HK-2 (cell line): ENCODE data around the gene CBX4.

ENCODE experiments used
- DNase-seq: peaks from one replicate; pipeline ENCODE4 v3.0.0-alpha.2; 2018; ENCODE audit not compliant: unreplicated experiment

Gene CBX4

DNA sequence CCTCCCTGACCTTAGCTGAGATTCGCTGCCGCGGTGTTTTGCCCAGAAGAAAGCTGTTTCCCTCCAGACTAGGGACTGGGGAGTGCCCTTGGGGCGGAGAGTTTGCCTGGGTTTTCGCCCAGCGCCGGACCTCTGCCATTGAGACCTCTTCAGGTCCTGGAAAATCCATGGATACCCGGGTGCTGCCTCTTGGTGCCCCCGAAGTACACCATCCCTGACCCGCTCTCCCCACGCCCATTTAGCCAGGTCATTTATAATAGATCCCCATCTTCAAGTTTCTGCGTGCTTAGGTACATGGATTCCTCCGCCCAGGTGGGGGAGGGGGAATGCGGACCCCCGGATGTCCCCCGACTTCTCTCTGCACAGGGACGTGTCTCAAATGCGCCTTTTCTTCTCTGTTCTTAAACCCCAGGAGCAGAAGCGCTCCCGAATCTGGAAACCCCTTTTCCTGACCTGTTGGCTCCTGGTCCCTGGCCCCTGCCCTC, 27.3 kb downstream of the CBX4 start:
- DNase-seq: no peak

- DNase-seq: peak; percentile 70
Measured at GRCh38 chr17:79811011-79811867, 28.0 kb downstream of the CBX4 start.

GRCh38 chr17:79810130-79811010, 28.9 kb downstream of the CBX4 start:
- peak; percentile 83 for DNase-seq

DNA sequence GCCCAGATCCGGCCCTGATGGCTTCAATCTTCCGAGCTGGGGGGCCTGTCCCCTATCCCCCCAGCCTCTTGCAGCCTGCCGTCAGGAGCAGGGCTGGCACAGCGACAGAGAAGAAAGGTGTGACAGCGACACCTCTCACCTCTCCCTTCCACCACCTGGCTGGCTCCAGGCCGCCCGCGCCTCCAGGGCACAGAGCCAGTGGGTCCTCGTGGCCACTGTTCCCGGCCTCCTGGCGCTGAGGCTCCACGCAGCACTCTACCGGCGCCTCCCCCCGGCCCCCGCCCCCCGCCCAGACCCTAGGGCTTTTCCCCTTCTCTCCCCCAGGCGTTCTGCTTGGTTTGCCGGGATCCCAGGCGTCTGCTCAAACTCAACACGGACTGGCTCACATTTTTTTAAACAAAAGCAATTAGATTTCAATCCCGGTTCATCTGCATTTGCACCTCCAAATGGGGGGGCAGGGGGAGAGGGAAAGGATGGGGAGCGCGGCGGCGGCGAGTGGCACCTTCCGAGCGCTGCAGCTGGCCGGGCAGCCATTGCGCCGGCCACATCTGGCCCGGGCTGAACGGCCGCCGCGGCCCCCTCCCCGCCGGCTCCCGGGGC, 29.6 kb downstream of the CBX4 start:
- no peak for DNase-seq

DNA sequence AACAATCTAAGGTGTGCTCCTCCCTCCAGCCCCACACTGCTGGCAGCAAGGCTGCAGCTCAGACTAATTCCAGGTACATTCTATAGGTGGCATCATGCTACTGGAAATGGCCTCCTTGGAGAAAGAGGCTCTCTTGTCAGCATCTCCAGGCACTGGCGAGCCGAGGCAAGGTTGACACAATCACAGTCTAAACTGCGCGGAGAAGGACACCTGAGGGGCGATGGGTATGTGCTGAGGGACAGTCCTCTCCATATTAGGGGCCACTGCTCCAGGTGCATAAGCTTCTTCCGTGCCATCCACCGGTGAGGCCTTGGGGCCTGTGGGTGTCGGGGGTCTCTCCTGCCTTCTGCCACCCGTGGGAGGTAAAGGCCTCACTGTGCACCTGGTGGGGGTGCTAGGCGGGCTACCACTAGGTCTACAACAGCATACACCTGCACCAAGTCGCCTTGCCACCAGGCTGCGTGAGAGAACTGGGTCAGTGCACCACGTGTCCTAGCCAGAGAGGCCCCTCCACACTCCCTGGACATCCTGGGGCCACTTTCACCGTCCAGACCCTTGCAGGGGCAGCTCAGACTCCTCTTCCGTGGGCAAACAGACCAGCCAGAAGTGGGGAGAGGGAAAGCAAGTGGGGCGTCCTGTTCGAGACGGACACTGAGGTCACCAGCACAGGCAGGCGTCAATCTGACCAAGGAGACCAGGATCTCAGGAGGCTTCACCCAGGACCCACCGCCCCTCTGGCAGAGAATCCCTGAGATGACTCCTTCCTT, 30.3 kb downstream of the CBX4 start:
- DNase-seq: peak; percentile 37

- no peak for DNase-seq
Measured at GRCh38 chr17:79806863-79807720, 32.1 kb downstream of the CBX4 start.

DNA sequence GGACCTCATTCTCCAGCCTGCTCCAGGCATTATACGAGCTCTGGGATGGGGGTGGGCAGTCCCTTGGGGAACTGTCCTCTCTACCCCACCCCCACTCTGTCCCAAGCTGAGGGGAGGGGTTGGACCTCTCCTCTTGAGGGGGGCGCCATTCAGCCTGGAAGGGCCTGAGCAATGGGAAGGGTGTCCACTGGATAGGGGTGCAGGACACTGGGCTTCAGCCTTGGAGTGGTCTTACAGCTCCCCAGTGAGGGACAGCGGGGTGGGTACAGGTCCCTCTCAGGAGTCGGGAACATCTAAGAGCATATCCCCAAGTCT, 32.8 kb downstream of the CBX4 start:
- no peak for DNase-seq

DNA sequence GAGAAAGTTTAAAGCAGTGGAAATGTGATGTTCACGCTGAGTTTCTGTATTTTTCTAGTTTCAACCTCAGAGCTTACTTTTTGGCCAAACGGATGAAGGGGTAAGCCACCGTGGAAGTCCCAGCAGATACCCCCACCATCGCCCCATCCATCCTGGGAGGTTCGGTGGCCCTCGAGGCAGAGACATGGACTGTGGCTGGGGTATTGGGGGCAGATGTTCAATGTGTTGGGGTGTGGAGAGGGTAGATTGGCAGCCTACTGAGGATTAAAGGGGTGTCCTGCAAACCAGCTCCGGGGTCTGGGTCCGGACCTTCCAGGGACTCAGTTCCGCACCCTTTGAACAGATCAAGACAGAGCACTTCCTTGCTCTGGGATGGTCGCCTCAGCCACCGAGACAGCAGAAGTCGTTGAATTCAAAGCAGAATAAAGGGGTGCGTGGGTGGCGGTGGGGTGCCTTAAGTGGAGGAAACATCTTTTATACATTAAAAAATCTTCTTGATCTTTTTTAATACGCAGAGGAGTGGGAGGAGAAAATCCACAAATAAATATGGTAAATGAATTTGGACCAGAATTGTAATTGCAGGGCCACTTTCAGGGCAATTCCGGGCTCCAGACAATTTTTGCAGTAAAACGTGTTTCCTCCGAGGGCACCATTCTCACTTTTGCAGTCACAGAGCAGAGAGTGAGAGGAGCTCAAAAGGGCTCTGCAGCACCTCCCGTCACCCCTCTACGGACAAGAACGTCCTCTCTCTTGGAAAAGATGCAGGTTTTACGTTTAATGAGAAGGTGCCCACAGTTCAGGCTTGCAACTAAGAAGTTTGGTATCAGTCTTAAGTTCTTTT, 34.2 kb downstream of the CBX4 start:
- no peak for DNase-seq

- peak; percentile 59 for DNase-seq
Measured at GRCh38 chr17:79803997-79804855, 35.0 kb downstream of the CBX4 start.

DNA sequence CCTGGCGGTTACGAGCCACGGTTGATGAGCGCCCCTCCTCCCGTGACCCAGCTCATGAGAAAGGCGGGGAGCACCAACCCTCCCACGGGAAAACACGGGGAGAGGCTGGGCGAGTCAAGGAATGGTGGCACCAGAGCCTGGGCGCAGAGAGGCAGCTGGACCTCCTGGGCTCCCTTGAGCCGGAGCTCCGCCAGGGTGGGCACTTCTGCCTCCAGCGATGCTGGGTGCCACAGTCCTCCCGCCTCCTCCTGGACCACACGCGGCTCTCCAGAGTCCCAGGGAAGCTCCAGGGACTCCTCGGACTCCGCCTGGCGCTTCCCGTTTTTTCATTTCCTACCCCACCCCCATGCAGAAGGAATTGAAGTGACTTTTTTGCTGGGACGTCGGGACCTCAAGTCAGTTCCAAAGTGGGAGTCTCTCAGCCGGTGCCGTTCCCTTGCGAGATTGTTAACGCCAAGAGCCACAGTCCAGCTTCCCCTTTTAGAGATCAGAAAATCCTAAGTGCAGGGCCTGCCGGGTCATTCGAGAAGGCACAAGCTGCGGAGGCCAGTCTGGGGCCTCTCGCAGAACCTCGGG, 35.7 kb downstream of the CBX4 start:
- peak; percentile 44 for DNase-seq

- peak; percentile 91 for DNase-seq
Measured at GRCh38 chr17:79802736-79803420, 36.4 kb downstream of the CBX4 start.

DNA sequence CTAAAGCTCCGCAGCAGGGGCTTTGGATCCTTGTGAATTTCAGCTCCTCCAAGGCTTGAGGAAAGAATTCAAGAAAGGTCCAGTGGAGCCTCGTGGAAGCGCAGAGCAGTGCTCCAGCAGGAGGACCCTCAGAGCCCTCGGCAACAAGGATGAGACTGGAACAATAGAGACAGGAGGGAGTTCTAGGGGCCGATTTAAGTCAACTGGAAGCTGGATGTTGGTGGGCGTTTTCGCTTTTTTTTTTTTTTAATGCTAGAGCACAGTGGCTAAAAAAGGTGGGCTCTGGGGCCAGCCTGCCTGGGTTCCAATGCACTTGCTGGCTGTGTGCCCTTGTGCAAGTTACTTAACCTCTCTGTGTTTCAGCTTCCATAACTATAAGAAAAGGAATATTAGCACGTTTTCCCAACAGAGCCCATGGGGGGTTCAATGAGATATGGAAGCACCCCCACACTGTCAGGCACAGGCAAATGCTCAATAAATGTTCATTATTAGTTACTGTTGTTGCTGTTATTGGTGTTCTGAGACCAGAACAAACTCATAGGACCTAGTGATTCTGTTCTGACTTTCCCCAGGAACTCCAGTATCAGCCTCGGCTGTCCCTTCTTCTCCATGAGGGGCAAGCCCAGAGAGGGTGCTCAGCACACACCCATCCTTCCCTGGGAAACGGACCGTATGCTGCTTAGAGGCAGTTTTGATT, 37.1 kb downstream of the CBX4 start:
- no peak for DNase-seq

- DNase-seq: peak; percentile 68
Measured at GRCh38 chr17:79801156-79802038, 37.8 kb downstream of the CBX4 start.

GRCh38 chr17:79800325-79801155, 38.7 kb downstream of the CBX4 start:
- peak; percentile 60 for DNase-seq
